Gastroesophageal sphincter (tissue), 4 donors: ENCODE results near the gene HBA2. TPM values are rescaled to one million over a fixed set of nuclear protein-coding genes. Genes with fewer than 3 reads are reported as not detected.
"Not testable (repeated sequence)": the region's sequence is repeated elsewhere in the genome, so short reads cannot be mapped to it uniquely, and the experiment has no call there.

Experiments used
- ATAC-seq: fragments of 150-250 bp; one replicate; pipeline ENCODE4 v1.9.1; 2016; ENCODE audit warnings: mild to moderate bottlenecking, moderate library complexity
- H3K27ac ChIP-seq, 4 donors: fragments of 200-600 bp; sonication (generic) in 3 of 4; 1 replicate in 3 of 4; 2 replicates in 1 of 4; pipeline ENCODE4 v1.5.1; 2016 to 2019
- H3K27me3 ChIP-seq: fragments of 200-600 bp; sonication (generic); one replicate; pipeline ENCODE4 v1.5.1; 2019
- H3K36me3 ChIP-seq, 2 donors: fragments of 200-600 bp; sonication (generic); one replicate each; pipeline ENCODE4 v1.5.1; 2019; ENCODE audit warnings: control low read depth in 1 of 2
- H3K4me1 ChIP-seq, 3 donors: fragments of 200-600 bp; sonication (generic); 1 replicate in 2 of 3; 2 replicates in 1 of 3; pipeline ENCODE4 v1.5.1; 2016 to 2019; ENCODE audit warnings: control low read depth in 2 of 3
- H3K4me3 ChIP-seq, 2 donors: fragments of 200-600 bp; sonication (generic); one replicate each; pipeline ENCODE4 v1.5.1; 2019; ENCODE audit warnings: mild to moderate bottlenecking in 1 of 2, moderate library complexity in 1 of 2
- H3K9me3 ChIP-seq, 3 donors: fragments of 200-600 bp; sonication (generic); one replicate each; pipeline ENCODE4 v1.5.1; 2017 to 2019; ENCODE audit warnings: control low read depth in 2 of 3
- CTCF ChIP-seq, 4 experiments: fragments of 200-600 bp in 2 of 4; fragments of 450-650 bp in 2 of 4; sonication (generic) in 1 of 4; IDR thresholded peaks; one replicate each; pipeline ENCODE4 v1.5.1; 2017 to 2019; ENCODE audit warnings: antibody characterized with exemption in 4 of 4, mild to moderate bottlenecking in 2 of 4, moderate library complexity in 2 of 4
- EP300 ChIP-seq: sonication (generic); formaldehyde crosslinking; IDR thresholded peaks from one replicate; pipeline ENCODE4 v1.6.1; 2017; ENCODE audit warnings: antibody characterized with exemption, mild to moderate bottlenecking
- POLR2A ChIP-seq, 2 donors: fragments of 450-650 bp; IDR thresholded peaks; one replicate each; pipeline ENCODE4 v1.6.1; 2017; ENCODE audit warnings: antibody characterized with exemption in 2 of 2, mild to moderate bottlenecking in 2 of 2, moderate library complexity in 1 of 2
- POLR2AphosphoS5 ChIP-seq: sonication (generic); formaldehyde crosslinking; IDR thresholded peaks from one replicate; pipeline ENCODE4 v1.6.1; 2017; ENCODE audit warnings: antibody characterized with exemption
- WGBS, 2 donors: methylation state at CpG; one replicate each; pipeline ENCODE4 v1.1.5; 2018; ENCODE audit warnings: low coverage in 1 of 2; 5-methylcytosine and 5-hydroxymethylcytosine counted together
- total RNA-seq, 4 donors: library from RNA; depleted of rRNA; stranded (reverse); fragments of >200 nt; gene quantifications; one replicate each; pipeline ENCODE4 v1.1.0, GENCODE V29; 2016

HBA2 gene
- total RNA-seq, 4 donors from 2014 or later, result 40.9 to 72.6 (median 57.7) TPM; not detected in 1

GRCh38 chr16:200388-200787 is 27.7 kb downstream of the HBA2 start:
- Histone ChIP-seq H3K9me3 (no peaks in the 10 kb centered on the region), H3K36me3 (peaks cover 0 to 99% of the 10 kb centered on the region in 2 donors), H3K4me1 (no peaks in the 10 kb centered on the region), H3K4me3 (no peak overlapping the region), H3K27ac (no peak overlapping the region), H3K27me3 (no peaks in the 10 kb centered on the region)
- TF ChIP-seq CTCF (IDR thresholded peaks at IDR 0.05) (no peak), POLR2A (IDR thresholded peaks at IDR 0.05) (no peak), EP300 (no peak), POLR2AphosphoS5 (no peak)
- ATAC-seq, result no peak
- 52 to 83% methylated on average over 1 to 2 of the region's 5 CpGs for WGBS, 2 donors

GRCh38 chr16:203246-203645 is 30.6 kb downstream of the HBA2 start:
- 93 to 100% methylated on average over 1 of the region's 4 CpGs for WGBS, 2 donors
- TF ChIP-seq EP300 (no peak), CTCF (IDR thresholded peaks at IDR 0.05) (no peak), POLR2AphosphoS5 (no peak), POLR2A (IDR thresholded peaks at IDR 0.05) (no peak)
- Histone ChIP-seq H3K36me3 (peaks cover 0 to 99% of the 10 kb centered on the region in 2 donors), H3K27me3 (no peaks in the 10 kb centered on the region), H3K27ac (no peak overlapping the region), H3K4me1 (no peaks in the 10 kb centered on the region), H3K4me3 (no peak overlapping the region), H3K9me3 (no peaks in the 10 kb centered on the region)
- no peak for ATAC-seq

GRCh38 chr16:204046-204445 is 31.4 kb downstream of the HBA2 start:
- H3K9me3 ChIP-seq, H3K4me3 ChIP-seq, H3K27ac ChIP-seq, H3K4me1 ChIP-seq, ATAC-seq, H3K27me3 ChIP-seq: not testable (repeated sequence)
- 92 to 94% methylated on average over 5 to 6 of the region's 9 CpGs for WGBS, 2 donors
- peaks cover 0 to 99% of the 10 kb centered on the region in 2 donors for H3K36me3 ChIP-seq

GRCh38 chr16:209359-209758 is 36.7 kb downstream of the HBA2 start:
- not testable (repeated sequence) for H3K27me3 ChIP-seq, H3K9me3 ChIP-seq, H3K4me3 ChIP-seq, H3K27ac ChIP-seq, H3K4me1 ChIP-seq, ATAC-seq
- peaks cover 0 to 100% of the 10 kb centered on the region in 2 donors for H3K36me3 ChIP-seq
- WGBS, 2 donors, result 72 to 84% methylated on average over 2 to 4 of the region's 4 CpGs

- 67 to 93% methylated on average over 2 to 3 of the region's 14 CpGs for WGBS, 2 donors
- not testable (repeated sequence) for ATAC-seq, H3K9me3 ChIP-seq, H3K27ac ChIP-seq, H3K4me1 ChIP-seq, H3K27me3 ChIP-seq, H3K4me3 ChIP-seq
- H3K36me3 ChIP-seq, result peaks cover 0 to 100% of the 10 kb centered on the region in 2 donors
These were observed 39.0 kb downstream of the HBA2 start for GRCh38 chr16:211631-212180.

GRCh38 chr16:212999-213398 is 40.3 kb downstream of the HBA2 start:
- TF ChIP-seq CTCF (IDR thresholded peaks at IDR 0.05), result no peak
- no peak for TF ChIP-seq POLR2A (IDR thresholded peaks at IDR 0.05)
- TF ChIP-seq EP300, result no peak
- TF ChIP-seq POLR2AphosphoS5, result no peak

More at GRCh38 chr16:212999-213398, 40.3 kb downstream of the HBA2 start:
- Histone ChIP-seq H3K27ac (no peak overlapping the region), H3K4me3 (no peak overlapping the region), H3K9me3 (no peaks in the 10 kb centered on the region), H3K27me3 (no peaks in the 10 kb centered on the region), H3K4me1 (no peaks in the 10 kb centered on the region), H3K36me3 (peaks cover 0 to 100% of the 10 kb centered on the region in 2 donors)
- ATAC-seq, result no peak
- WGBS, 2 donors, result 90 to 94% methylated on average over 3 of the region's 3 CpGs
